CD4-positive, alpha-beta T cell (primary cell): ENCODE measurements around the gene TOMT. TPM values are rescaled to one million over a fixed set of nuclear protein-coding genes. Genes with fewer than 3 reads are reported as not detected.
A peak's percentile ranks its signal among the peaks of the same experiment; 100 is the strongest.

Experiments
- ATAC-seq: fragments of 200-7000 bp; cut with Tn5 transposase; one replicate; pipeline ENCODE4 v1.10.0; 2022; ENCODE audit warnings: mild to moderate bottlenecking; ENCODE audit not compliant: poor library complexity
- CTCF ChIA-PET: fragments of 350-600 bp; sonication (Branson Sonifier 250); formaldehyde crosslinking; loops from one replicate; lab custom pipeline; 2021; ENCODE audit warnings: antibody characterized with exemption, inconsistent platforms; lab: Charles Lee
- POLR2A ChIA-PET: fragments of 350-600 bp; sonication (Branson Sonifier 250); formaldehyde crosslinking; loops from one replicate; lab custom pipeline; 2021; ENCODE audit warnings: antibody characterized with exemption, inconsistent platforms; lab: Charles Lee
- DNase-seq, 14 experiments: peaks; one replicate each; pipeline ENCODE4 v3.0.0-alpha.2; 2013 to 2020; ENCODE audit warnings: mixed read lengths in 2 of 14
- H3K27ac ChIP-seq, 2 donors: one replicate each; pipeline versions ENCODE4 v1.5.1 to v1.7.0; 2013; ENCODE audit warnings: low read length in 2 of 2, low read depth in 1 of 2, mild to moderate bottlenecking in 1 of 2
- H3K27me3 ChIP-seq, 2 experiments: 1 replicate in 1 of 2; 2 replicates in 1 of 2; pipeline versions ENCODE4 v1.6.1 to v1.7.0; 2013; ENCODE audit warnings: low read length in 2 of 2, control low read depth in 1 of 2, mild to moderate bottlenecking in 1 of 2, moderate library complexity in 1 of 2; ENCODE audit not compliant: insufficient read depth in 2 of 2, control insufficient read depth in 1 of 2
- H3K36me3 ChIP-seq: one replicate; pipeline ENCODE4 v1.6.1; 2013; ENCODE audit warnings: low read length, control low read depth; ENCODE audit not compliant: insufficient read depth
- H3K4me1 ChIP-seq: one replicate; pipeline ENCODE4 v1.6.1; 2013; ENCODE audit warnings: low read length, control low read depth; ENCODE audit not compliant: insufficient read depth
- H3K4me3 ChIP-seq: one replicate; pipeline ENCODE4 v1.5.1; 2013; ENCODE audit warnings: mild to moderate bottlenecking, low read length, moderate library complexity
- H3K9me3 ChIP-seq, 2 experiments: 1 replicate in 1 of 2; 2 replicates in 1 of 2; pipeline versions ENCODE4 v1.6.1 to v1.7.0; 2013; ENCODE audit warnings: low read length in 2 of 2, mild to moderate bottlenecking in 2 of 2, control low read depth in 1 of 2, moderate library complexity in 1 of 2; ENCODE audit not compliant: control insufficient read depth in 1 of 2, insufficient read depth in 1 of 2
- H3K27ac Mint-ChIP-seq: one replicate; pipeline ENCODE4 v1.8.0; 2020; ENCODE audit warnings: mixed read lengths
- H3K27me3 Mint-ChIP-seq: one replicate; pipeline ENCODE4 v1.8.0; 2021; ENCODE audit warnings: mixed read lengths
- H3K36me3 Mint-ChIP-seq: one replicate; pipeline ENCODE4 v1.8.0; 2021; ENCODE audit warnings: low read depth, mixed read lengths
- H3K4me1 Mint-ChIP-seq: one replicate; pipeline ENCODE4 v1.8.0; 2021; ENCODE audit warnings: low read depth, mixed read lengths
- H3K4me3 Mint-ChIP-seq: one replicate; pipeline ENCODE4 v1.8.0; 2020; ENCODE audit warnings: mild to moderate bottlenecking, mixed read lengths
- H3K9me3 Mint-ChIP-seq: one replicate; pipeline ENCODE4 v1.8.0; 2020; ENCODE audit warnings: mixed read lengths
- CTCF ChIP-seq: fragments of 200-600 bp; IDR thresholded peaks from one replicate; pipeline ENCODE4 v1.8.0; 2022; ENCODE audit warnings: antibody characterized with exemption, mild to moderate bottlenecking
- intact Hi-C, 2 experiments: fragments of 100-400 bp; cut with DNase I in 1 of 2; cut with micrococcal nuclease in 1 of 2; formaldehyde crosslinking; loops; one replicate each; pipeline versions ENCODE4 v1.15.1 to v1.9.0; 2023 to 2025; cut with DNase I, micrococcal nuclease
- total RNA-seq, 174 experiments: library from RNA in 2 of 174; stranded (reverse) in 2 of 174; gene quantifications; one replicate each; pipeline ENCODE4 v1.2.3 and lab custom pipeline; 2021 to 2026

The TOMT gene
- total RNA-seq, 2 experiments from 2014 or later, result not detected

- POLR2A ChIA-PET, result interaction anchor here (0.8 to 3.4 kb wide), 15 partner anchors 10 to 308 kb away, joined by 3 to 52 read pairs (median 4); partner anchors contain the start of genes IL18BP, LAMTOR1, RNF121 and XNDC1N
- intact Hi-C loops, result loop anchor here (1.0 to 10.0 kb wide), 11 partner anchors 8 to 1766 kb away; partner anchors contain the start of genes LAMTOR1 (in 2 of the 2), LRRC51 (in 2 of the 2), NUMA1 (in 2 of the 2) and XNDC1N (in 2 of the 2)
- CTCF ChIA-PET, result interaction anchor here (0.6 to 2.3 kb wide), 5 partner anchors 20 to 83 kb away, joined by 3 to 10 read pairs (median 4); no protein-coding TSS in a partner anchor
- Histone ChIP-seq H3K36me3 (peaks cover 25% of the 10 kb centered on the region), H3K9me3 (no peaks in the 10 kb centered on the region), H3K4me1 (peaks cover 17% of the 10 kb centered on the region), H3K27ac (peak overlapping the region; percentile 97 to 98), H3K4me3 (peak overlapping the region; percentile 68), H3K27me3 (no peaks in the 10 kb centered on the region)
- H3K27ac Mint-ChIP-seq, result peak overlapping the region; percentile 98
- peaks cover 19% of the 10 kb centered on the region for H3K4me1 Mint-ChIP-seq
- ATAC-seq, result no peak
- H3K27me3 Mint-ChIP-seq, result no peaks in the 10 kb centered on the region
- no peak for DNase-seq
- peaks cover 41% of the 10 kb centered on the region for H3K36me3 Mint-ChIP-seq
- TF ChIP-seq CTCF, result no peak
- no peaks in the 10 kb centered on the region for H3K9me3 Mint-ChIP-seq
- H3K4me3 Mint-ChIP-seq, result peak overlapping the region; percentile 93
These were observed 5.8 kb downstream of the TOMT start for GRCh38 chr11:72111300-72112142.

GRCh38 chr11:72112143-72112977, 6.6 kb downstream of the TOMT start, which contains the start of gene ANAPC15:
ANAPC15 (minus strand) TSS chr11:72112695; CDS start chr11:72111276, 1,419 bp downstream.
- Histone ChIP-seq H3K27me3 (no peaks in the 10 kb centered on the region), H3K9me3 (no peaks in the 10 kb centered on the region), H3K4me1 (peaks cover 17% of the 10 kb centered on the region), H3K36me3 (peaks cover 24% of the 10 kb centered on the region), H3K4me3 (peak within 1 kb of the TSS; percentile 68), H3K27ac (peak within 1 kb of the TSS; percentile 97 to 98)
- ATAC-seq (peak; percentile 84), DNase-seq (peak; percentile 93 to 99 (median 97))
- Mint-ChIP-seq H3K4me3 (peak within 1 kb of the TSS; percentile 93), H3K27ac (peak within 1 kb of the TSS; percentile 98), H3K9me3 (no peaks in the 10 kb centered on the region), H3K36me3 (peaks cover 37% of the 10 kb centered on the region), H3K27me3 (no peaks in the 10 kb centered on the region), H3K4me1 (peaks cover 19% of the 10 kb centered on the region)
- POLR2A ChIA-PET, result interaction anchor here (0.7 to 3.4 kb wide), 24 partner anchors 10 to 1667 kb away, joined by 3 to 52 read pairs (median 4); partner anchors contain the start of genes IL18BP, INPPL1, LAMTOR1 and RNF121
- intact Hi-C loops, result loop anchor here (1.0 to 10.0 kb wide), 11 partner anchors 9 to 1765 kb away; partner anchors contain the start of genes LAMTOR1 (in 2 of the 2), LRRC51 (in 2 of the 2), NUMA1 (in 2 of the 2) and XNDC1N (in 2 of the 2)
- no peak for TF ChIP-seq CTCF
- CTCF ChIA-PET, result interaction anchor here (0.6 to 2.3 kb wide), 6 partner anchors 21 to 322 kb away, joined by 3 to 10 read pairs (median 4); partner anchors contain the start of gene CLPB
